SK-N-MC (cell line): ENCODE measurements around the gene ADAP1.

Experiments
- FOXP2 ChIP-seq: optimal IDR thresholded peaks from 2 replicates; pipeline ENCODE3; 2011; ENCODE audit warnings: mild to moderate bottlenecking, moderate library complexity; ENCODE audit not compliant: insufficient read depth; ENCODE audit errors: extremely low read length, control extremely low read depth
- POLR2AphosphoS5 ChIP-seq: IDR thresholded peaks from 2 replicates; pipeline ENCODE4 v1.6.1; 2012; ENCODE audit warnings: mild to moderate bottlenecking, low read depth, low read length, borderline replicate concordance

- TF ChIP-seq POLR2AphosphoS5: no peak
- no peak for TF ChIP-seq FOXP2
These were observed 22.4 kb upstream of the ADAP1 start for GRCh38 chr7:976901-977325.
